GM12878 (cell line): Measurements from ENCODE around the gene PRM1.

Experiments used
- HCFC1 ChIP-seq: fragments of 150-350 bp; IDR thresholded peaks from 2 replicates; pipeline ENCODE4 v1.6.1; 2014; ENCODE audit warnings: low read length
- NR2F1 ChIP-seq: fragments of 450-650 bp; conservative IDR thresholded peaks from 2 replicates; pipeline ENCODE4 v1.6.1; 2017; ENCODE audit warnings: mild to moderate bottlenecking
- POLR2A ChIP-seq: IDR thresholded peaks from 2 replicates; pipeline ENCODE4 v1.6.1; 2011; ENCODE audit warnings: low read depth, mild to moderate bottlenecking, low read length
- RELA ChIP-seq: fragments of 450-650 bp; IDR thresholded peaks from 2 replicates; pipeline ENCODE4 v1.8.0; 2014; ENCODE audit warnings: borderline replicate concordance; ENCODE audit not compliant: partially characterized antibody
- TF ChIP-seq, protein P1 (sequence below), 3 experiments: IDR thresholded peaks in 2 of 3; conservative IDR thresholded peaks in 1 of 3; 2 replicates each; pipeline ENCODE4 v1.5.1; 2011; ENCODE audit warnings: low read depth in 3 of 3, low read length in 3 of 3, mild to moderate bottlenecking in 3 of 3, control low read depth in 2 of 3, moderate library complexity in 2 of 3, inconsistent platforms in 1 of 3, mixed read lengths in 1 of 3; ENCODE audit not compliant: control insufficient read depth in 2 of 3, insufficient read depth in 1 of 3; ENCODE audit errors: extremely low read depth in 1 of 3

DNA sequence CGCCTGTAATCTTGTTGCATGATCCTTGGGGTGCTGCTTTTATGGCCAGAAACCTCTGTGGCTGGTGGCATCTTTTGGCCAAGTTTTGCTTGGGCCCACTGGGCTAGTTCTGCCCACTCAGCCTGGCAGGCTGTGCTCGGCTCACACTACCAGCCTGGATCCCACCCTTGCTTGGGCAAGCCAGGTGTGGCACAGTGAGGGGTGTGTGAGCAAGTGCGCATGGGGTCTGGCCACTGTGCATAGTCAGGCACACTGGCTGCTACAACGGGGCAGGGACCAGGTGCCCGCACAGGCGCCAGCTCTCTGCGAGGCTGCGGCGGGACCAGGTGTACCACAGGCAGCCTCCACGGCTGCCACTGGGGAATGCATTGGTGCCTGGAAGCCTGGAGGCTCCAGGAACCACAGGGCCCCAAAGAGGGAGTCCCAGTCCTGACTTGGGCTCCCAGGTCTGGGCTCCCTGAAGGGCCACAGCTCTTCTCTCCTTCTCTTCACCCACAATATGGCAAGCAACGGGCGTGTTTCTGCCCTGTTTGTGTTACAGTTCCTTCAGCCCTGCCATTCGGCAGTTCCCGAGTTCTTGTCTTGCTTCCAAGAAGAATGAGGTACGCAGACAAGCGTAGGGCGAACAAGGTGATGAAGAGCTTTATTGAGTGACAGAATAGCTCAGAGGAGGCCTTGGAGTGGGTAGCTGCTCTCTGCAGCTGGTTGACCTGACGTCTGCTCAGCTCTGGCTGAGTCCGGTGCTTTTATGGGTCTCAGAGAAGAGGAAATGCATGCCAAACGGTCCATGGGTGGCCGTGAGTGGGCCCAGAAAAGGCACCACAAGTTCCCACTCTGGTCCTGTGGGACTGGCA, 26.7 kb upstream of the PRM1 start:
- TF ChIP-seq POLR2A: no peak
- TF ChIP-seq RELA: no peak
- TF ChIP-seq, protein P1, sequence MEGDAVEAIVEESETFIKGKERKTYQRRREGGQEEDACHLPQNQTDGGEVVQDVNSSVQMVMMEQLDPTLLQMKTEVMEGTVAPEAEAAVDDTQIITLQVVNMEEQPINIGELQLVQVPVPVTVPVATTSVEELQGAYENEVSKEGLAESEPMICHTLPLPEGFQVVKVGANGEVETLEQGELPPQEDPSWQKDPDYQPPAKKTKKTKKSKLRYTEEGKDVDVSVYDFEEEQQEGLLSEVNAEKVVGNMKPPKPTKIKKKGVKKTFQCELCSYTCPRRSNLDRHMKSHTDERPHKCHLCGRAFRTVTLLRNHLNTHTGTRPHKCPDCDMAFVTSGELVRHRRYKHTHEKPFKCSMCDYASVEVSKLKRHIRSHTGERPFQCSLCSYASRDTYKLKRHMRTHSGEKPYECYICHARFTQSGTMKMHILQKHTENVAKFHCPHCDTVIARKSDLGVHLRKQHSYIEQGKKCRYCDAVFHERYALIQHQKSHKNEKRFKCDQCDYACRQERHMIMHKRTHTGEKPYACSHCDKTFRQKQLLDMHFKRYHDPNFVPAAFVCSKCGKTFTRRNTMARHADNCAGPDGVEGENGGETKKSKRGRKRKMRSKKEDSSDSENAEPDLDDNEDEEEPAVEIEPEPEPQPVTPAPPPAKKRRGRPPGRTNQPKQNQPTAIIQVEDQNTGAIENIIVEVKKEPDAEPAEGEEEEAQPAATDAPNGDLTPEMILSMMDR (IDR thresholded peaks at IDR 0.05 in 2 of 3, conservative IDR thresholded peaks at IDR 0.05 in 1 of 3; ENCODE audit: control insufficient read depth in 2 of 3, extremely low read depth in 1 of 3, insufficient read depth in 1 of 3, low read depth in 3 of 3, low read length in 3 of 3): no peak
- no peak for TF ChIP-seq NR2F1
- no peak for TF ChIP-seq HCFC1
